Fibroblast of mammary gland (primary cell): ENCODE results near the gene DNAJA3.

ENCODE experiments used
- DNase-seq: peaks from one replicate; pipeline ENCODE4 v3.0.0-alpha.2; 2010; ENCODE audit warnings: low read depth
- H3K4me3 ChIP-seq: 2 replicates; pipeline ENCODE4 v1.5.1; 2011; ENCODE audit warnings: low read depth, mild to moderate bottlenecking, low read length, moderate library complexity; ENCODE audit not compliant: control insufficient read depth
- TF ChIP-seq, protein P1 (sequence below): conservative IDR thresholded peaks from 2 replicates; pipeline ENCODE4 v1.5.1; 2011; ENCODE audit warnings: low read depth, low read length, inconsistent platforms; ENCODE audit not compliant: control insufficient read depth, insufficient read depth

Gene DNAJA3

DNA sequence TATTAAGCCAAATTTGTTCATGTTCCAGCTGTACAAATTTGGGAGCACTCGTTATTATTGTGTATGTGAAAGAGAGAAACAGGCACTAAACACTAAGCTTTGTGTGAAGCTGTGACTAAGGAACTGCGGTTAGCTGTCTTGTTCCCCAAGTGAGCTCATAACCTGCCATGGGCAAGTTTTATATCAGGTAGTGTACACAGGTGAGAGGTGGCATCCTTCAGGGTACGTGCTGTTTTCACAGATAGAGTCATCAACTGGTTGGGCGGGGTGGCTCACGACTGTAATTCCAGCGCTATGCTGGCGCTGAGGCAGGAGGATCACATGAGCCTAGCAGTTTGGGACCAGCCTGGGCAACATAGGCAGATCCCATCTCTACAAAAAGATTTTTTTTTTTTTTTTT, 2.8 kb downstream of the DNAJA3 start:
- TF ChIP-seq, protein P1, sequence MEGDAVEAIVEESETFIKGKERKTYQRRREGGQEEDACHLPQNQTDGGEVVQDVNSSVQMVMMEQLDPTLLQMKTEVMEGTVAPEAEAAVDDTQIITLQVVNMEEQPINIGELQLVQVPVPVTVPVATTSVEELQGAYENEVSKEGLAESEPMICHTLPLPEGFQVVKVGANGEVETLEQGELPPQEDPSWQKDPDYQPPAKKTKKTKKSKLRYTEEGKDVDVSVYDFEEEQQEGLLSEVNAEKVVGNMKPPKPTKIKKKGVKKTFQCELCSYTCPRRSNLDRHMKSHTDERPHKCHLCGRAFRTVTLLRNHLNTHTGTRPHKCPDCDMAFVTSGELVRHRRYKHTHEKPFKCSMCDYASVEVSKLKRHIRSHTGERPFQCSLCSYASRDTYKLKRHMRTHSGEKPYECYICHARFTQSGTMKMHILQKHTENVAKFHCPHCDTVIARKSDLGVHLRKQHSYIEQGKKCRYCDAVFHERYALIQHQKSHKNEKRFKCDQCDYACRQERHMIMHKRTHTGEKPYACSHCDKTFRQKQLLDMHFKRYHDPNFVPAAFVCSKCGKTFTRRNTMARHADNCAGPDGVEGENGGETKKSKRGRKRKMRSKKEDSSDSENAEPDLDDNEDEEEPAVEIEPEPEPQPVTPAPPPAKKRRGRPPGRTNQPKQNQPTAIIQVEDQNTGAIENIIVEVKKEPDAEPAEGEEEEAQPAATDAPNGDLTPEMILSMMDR = no peak
- no peak overlapping the region for H3K4me3 ChIP-seq
- no peak for DNase-seq

DNA sequence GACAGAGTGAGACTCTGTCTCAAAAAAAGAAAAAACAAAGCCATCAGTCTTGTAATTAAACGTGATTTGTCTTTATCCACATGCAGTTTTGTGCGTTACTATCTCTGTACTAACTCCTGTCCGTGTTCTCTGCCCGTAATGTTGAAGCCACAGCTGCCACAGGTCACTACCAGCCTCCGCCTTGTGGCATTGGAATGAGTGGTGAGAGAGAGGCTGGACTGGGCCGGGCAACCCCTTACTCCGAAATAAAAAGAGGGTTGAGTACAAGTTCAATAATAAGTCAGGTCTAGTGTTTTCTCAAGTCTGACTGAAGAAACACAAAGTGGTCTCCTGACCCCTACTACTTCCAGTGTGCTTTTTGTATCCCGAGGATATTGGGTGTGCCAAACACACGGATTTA, 5.4 kb downstream of the DNAJA3 start:
- DNase-seq = no peak
- TF ChIP-seq, protein P1 = no peak
- H3K4me3 ChIP-seq = no peak overlapping the region

DNA sequence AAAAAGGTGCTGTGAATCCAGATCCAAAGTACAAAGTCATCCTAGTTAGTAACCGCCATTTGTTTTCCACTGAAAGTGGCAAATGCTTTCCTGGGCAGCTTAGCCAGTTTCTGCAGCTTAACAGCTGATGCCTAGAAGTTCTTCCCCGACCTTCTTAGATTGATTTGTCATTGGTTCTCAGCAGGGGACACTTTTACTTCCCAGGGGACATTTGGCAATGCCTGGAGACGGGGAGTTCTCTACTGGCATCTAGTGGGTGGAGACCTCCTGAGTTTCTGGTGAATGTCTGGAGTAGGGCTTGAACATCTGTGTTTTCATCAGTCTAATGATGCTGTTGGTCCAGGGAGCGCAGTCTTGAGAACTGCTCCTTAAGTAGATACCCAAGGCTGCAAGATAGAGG, 7.6 kb downstream of the DNAJA3 start:
- no peak overlapping the region for H3K4me3 ChIP-seq
- DNase-seq = no peak
- TF ChIP-seq, protein P1 = no peak

DNA sequence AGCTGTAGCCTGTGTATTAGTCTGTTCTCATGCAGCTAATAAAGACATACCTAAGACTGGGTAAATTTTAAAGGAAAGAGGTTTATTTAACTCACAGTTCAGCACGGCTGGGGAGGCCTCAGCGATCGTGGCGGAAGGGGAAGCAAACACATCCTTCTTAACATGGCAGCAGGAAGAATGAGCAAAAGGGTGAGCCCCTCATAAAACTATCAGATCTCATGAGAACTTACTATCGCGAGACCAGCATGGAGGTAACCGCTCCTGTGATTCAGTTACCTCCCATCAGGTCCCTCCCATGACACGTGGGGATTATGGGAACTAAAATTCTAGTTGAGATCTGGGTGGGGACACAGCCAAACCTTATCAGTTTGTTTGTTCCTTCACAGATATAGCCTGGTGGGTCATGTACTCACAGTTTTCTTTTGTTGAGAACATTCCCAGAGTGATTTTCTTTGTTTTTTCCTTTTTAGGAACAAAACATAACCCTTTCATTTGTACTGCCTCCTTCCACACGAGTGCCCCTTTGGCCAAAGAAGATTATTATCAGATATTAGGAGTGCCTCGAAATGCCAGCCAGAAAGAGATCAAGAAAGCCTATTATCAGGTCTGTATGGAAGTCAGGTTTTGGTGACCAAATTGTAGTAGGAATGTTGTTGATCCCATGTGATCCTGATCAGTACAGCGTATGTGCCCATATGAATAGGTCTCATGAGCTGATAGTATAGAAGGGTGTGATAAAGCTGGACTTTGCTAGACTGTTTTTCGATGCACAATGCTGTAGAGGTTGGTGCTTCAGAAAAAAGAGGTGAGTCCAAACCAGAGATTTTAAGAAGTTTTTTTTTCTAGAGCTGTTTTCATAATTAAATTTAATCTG, 8.5 kb downstream of the DNAJA3 start:
- no peak overlapping the region for H3K4me3 ChIP-seq
- DNase-seq = no peak
- TF ChIP-seq, protein P1 = no peak

DNA sequence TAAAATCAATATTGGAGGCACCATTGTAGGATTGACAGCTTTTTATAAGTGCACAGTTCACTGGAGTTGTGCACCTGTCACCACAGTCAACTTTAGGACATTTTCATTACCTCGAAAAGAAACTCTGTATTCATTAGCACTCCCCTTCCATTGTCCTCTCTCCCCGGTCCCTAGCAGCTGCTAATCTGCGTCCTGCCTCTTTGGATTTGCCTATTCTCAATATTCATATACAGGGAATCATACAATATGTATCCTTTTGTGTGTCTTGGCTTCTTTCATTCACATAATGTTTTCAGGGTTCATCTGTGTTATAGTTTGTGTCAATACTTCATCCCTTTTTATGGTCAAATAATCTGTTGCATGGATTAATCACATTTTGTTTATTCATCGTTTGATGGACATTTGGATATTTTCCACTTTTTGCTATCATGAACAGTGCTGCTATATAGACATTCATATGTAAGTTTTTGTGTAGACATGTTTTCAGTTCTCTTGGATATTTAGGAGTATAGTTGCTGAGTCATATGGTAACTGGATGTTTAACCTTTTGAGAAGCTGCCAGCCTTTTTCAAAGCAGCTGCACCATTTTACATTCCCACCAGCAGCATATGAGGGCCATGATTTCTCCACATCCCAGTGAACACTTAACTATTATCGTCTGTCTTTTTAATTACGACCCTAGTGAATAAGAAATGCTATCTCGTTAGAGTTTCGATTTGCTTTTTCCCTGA, 9.8 kb downstream of the DNAJA3 start:
- TF ChIP-seq, protein P1 = no peak
- H3K4me3 ChIP-seq = no peak overlapping the region
- peak; percentile 31 for DNase-seq

DNA sequence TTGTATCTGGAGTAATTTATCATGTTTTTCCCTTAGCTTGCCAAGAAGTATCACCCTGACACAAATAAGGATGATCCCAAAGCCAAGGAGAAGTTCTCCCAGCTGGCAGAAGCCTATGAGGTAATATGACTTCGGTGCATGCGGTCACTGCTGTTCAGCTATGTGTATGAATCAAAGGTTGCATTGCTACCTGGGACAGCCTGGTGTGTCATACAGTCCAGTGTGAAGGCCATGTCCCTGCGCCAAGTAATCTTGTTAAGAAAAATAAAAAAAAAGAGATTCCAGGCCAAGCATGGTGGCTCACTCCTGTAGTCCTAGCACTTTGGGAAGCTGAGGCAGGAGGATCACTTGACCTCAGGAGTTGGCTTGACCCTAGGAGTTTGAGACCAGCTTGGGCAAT, 11.7 kb downstream of the DNAJA3 start:
- TF ChIP-seq, protein P1 = no peak
- no peak for DNase-seq

More for the DNA sequence above, 11.7 kb downstream of the DNAJA3 start:
- H3K4me3 ChIP-seq = no peak overlapping the region
